DOHH2 (cell line): Measurements from ENCODE around the gene IL17REL.

Experiments
- H3F3A ChIP-seq: fragments of 200-600 bp; sonication (generic), shearing (Covaris generic); 2 replicates; pipeline ENCODE4 v1.6.0; 2016; ENCODE audit warnings: antibody characterized with exemption, mild to moderate bottlenecking; ENCODE audit not compliant: control insufficient read depth, insufficient read depth
- H3K27ac ChIP-seq: fragments of 200-600 bp; sonication (generic); 2 replicates; pipeline ENCODE4 v1.5.1; 2014; ENCODE audit warnings: low read depth, mild to moderate bottlenecking, low read length, moderate library complexity
- H3K27me3 ChIP-seq: fragments of 200-600 bp; sonication (generic); 2 replicates; pipeline ENCODE4 v1.6.1; 2014; ENCODE audit warnings: mild to moderate bottlenecking, low read length, mixed read lengths; ENCODE audit not compliant: control insufficient read depth
- H3K36me3 ChIP-seq: fragments of 200-600 bp; sonication (generic); 2 replicates; pipeline ENCODE4 v1.6.1; 2014; ENCODE audit warnings: mild to moderate bottlenecking, low read length, moderate library complexity, mixed read lengths; ENCODE audit not compliant: control insufficient read depth
- H3K4me1 ChIP-seq: fragments of 200-600 bp; sonication (generic); 2 replicates; pipeline ENCODE4 v1.6.1; 2014; ENCODE audit warnings: mild to moderate bottlenecking, low read length, mixed read lengths; ENCODE audit not compliant: control insufficient read depth
- H3K4me2 ChIP-seq: fragments of 200-600 bp; sonication (generic); 2 replicates; pipeline ENCODE4 v1.6.0; 2014; ENCODE audit warnings: mild to moderate bottlenecking, low read length, moderate library complexity
- H3K4me3 ChIP-seq: fragments of 200-600 bp; sonication (generic); 2 replicates; pipeline ENCODE4 v1.5.1; 2014; ENCODE audit warnings: mild to moderate bottlenecking, low read length, mixed read lengths
- H3K79me2 ChIP-seq: fragments of 200-600 bp; sonication (generic); 2 replicates; pipeline ENCODE4 v1.6.1; 2014; ENCODE audit warnings: mild to moderate bottlenecking, low read length, mixed read lengths; ENCODE audit not compliant: control insufficient read depth
- H3K9me2 ChIP-seq: fragments of 200-600 bp; sonication (generic); replicated peaks from 2 replicates; pipeline ENCODE4 v1.6.1; 2014; ENCODE audit warnings: mild to moderate bottlenecking, low read length, mixed read lengths; ENCODE audit not compliant: control insufficient read depth
- H3K9me3 ChIP-seq: fragments of 200-600 bp; sonication (generic); 2 replicates; pipeline ENCODE4 v1.6.1; 2014; ENCODE audit warnings: antibody characterized with exemption, low read length, mixed read lengths; ENCODE audit not compliant: control insufficient read depth, insufficient read depth
- H4K20me1 ChIP-seq: fragments of 200-600 bp; sonication (generic); 2 replicates; pipeline ENCODE4 v1.6.0; 2014; ENCODE audit warnings: low read depth, mild to moderate bottlenecking, antibody characterized with exemption, low read length, moderate library complexity; ENCODE audit not compliant: control insufficient read depth, insufficient read depth
- CTCF ChIP-seq: fragments of 200-600 bp; sonication (generic); IDR thresholded peaks from one replicate; pipeline ENCODE4 v1.5.1; 2014; ENCODE audit warnings: antibody characterized with exemption, mild to moderate bottlenecking, low read depth, low read length; ENCODE audit not compliant: poor library complexity, severe bottlenecking
- EZH2phosphoT487 ChIP-seq: fragments of 200-600 bp; sonication (generic); IDR thresholded peaks from 2 replicates; pipeline ENCODE4 v1.6.1; 2017; ENCODE audit warnings: borderline replicate concordance, mild to moderate bottlenecking, antibody characterized with exemption, low read length, moderate library complexity, mixed read lengths

Gene IL17REL

GRCh38 chr22:50048836-50049235 lies 36.3 kb upstream of the IL17REL start:
- TF ChIP-seq EZH2phosphoT487: no peak
- TF ChIP-seq CTCF: no peak
- peaks cover 2% of the 10 kb centered on the region; the same call in 1 of the 2 replicates for H3K27me3 ChIP-seq
- H3K4me2 ChIP-seq: no peak overlapping the region
- no peaks in the 10 kb centered on the region for H3K9me2 ChIP-seq
- no peaks in the 10 kb centered on the region for H3K36me3 ChIP-seq
- no peaks in the 10 kb centered on the region for H3K79me2 ChIP-seq
- H3K9me3 ChIP-seq: peaks cover 17% of the 10 kb centered on the region
- H3K4me1 ChIP-seq: peaks cover 4% of the 10 kb centered on the region
- H3K27ac ChIP-seq: no peak overlapping the region
- no peaks in the 10 kb centered on the region for H4K20me1 ChIP-seq
- H3F3A ChIP-seq: peaks cover 11% of the 10 kb centered on the region
- no peak overlapping the region for H3K4me3 ChIP-seq

GRCh38 chr22:50048061-50048765 lies 35.6 kb upstream of the IL17REL start:
- no peak overlapping the region for H3K27ac ChIP-seq
- peaks cover 2% of the 10 kb centered on the region; the same call in 1 of the 2 replicates for H3K27me3 ChIP-seq
- H3K4me3 ChIP-seq: no peak overlapping the region

GRCh38 chr22:50047346-50047745 lies 34.8 kb upstream of the IL17REL start:
- Histone ChIP-seq H3F3A (0 out of 2 replicates have a peak, but pooled peaks cover 2% of the 10 kb centered on the region), H3K4me3 (no peak overlapping the region), H3K4me1 (no peaks in the 10 kb centered on the region), H3K4me2 (no peak overlapping the region), H3K27ac (no peak overlapping the region), H3K9me3 (peaks cover 3% of the 10 kb centered on the region; the same call in 1 of the 2 replicates), H3K9me2 (no peaks in the 10 kb centered on the region), H3K27me3 (peaks cover 2% of the 10 kb centered on the region; the same call in 1 of the 2 replicates), H4K20me1 (no peaks in the 10 kb centered on the region), H3K79me2 (no peaks in the 10 kb centered on the region), H3K36me3 (no peaks in the 10 kb centered on the region)
- TF ChIP-seq EZH2phosphoT487 (no peak), CTCF (no peak)

More at GRCh38 chr22:50048061-50048765, 35.6 kb upstream of the IL17REL start:
- no peaks in the 10 kb centered on the region for H3K4me1 ChIP-seq
- H4K20me1 ChIP-seq: no peaks in the 10 kb centered on the region
- peaks cover 12% of the 10 kb centered on the region for H3K9me3 ChIP-seq
- H3K79me2 ChIP-seq: no peaks in the 10 kb centered on the region
- H3K36me3 ChIP-seq: no peaks in the 10 kb centered on the region
- peaks cover 7% of the 10 kb centered on the region; the same call in 1 of the 2 replicates for H3F3A ChIP-seq
- H3K9me2 ChIP-seq: no peaks in the 10 kb centered on the region
- no peak for TF ChIP-seq CTCF
- H3K4me2 ChIP-seq: no peak overlapping the region
